22Rv1 (cell line): ENCODE data around the gene POLD3.

Experiments
- CTCF ChIP-seq: fragments of 450-650 bp; IDR thresholded peaks from 2 replicates; pipeline ENCODE4 v1.5.1; 2017; ENCODE audit warnings: mild to moderate bottlenecking
- ZFX ChIP-seq: fragments of 450-650 bp; IDR thresholded peaks from 2 replicates; pipeline ENCODE4 v1.6.1; 2017; ENCODE audit warnings: antibody characterized with exemption, borderline replicate concordance

GRCh38 chr11:74543991-74544390 lies 48.4 kb upstream of the POLD3 start:
- no peak for TF ChIP-seq CTCF
- TF ChIP-seq ZFX = no peak
